NCI-H128 (cell line): ENCODE results near the gene MYL11.
"Not testable (repeated sequence)": the region's sequence is repeated elsewhere in the genome, so short reads cannot be mapped to it uniquely, and the experiment has no call there.

Source experiments
- DNase-seq: peaks from one replicate; lab custom pipeline; 2025; ENCODE audit not compliant: unreplicated experiment; lab: John Stamatoyannopoulos, UW

Gene MYL11

DNA sequence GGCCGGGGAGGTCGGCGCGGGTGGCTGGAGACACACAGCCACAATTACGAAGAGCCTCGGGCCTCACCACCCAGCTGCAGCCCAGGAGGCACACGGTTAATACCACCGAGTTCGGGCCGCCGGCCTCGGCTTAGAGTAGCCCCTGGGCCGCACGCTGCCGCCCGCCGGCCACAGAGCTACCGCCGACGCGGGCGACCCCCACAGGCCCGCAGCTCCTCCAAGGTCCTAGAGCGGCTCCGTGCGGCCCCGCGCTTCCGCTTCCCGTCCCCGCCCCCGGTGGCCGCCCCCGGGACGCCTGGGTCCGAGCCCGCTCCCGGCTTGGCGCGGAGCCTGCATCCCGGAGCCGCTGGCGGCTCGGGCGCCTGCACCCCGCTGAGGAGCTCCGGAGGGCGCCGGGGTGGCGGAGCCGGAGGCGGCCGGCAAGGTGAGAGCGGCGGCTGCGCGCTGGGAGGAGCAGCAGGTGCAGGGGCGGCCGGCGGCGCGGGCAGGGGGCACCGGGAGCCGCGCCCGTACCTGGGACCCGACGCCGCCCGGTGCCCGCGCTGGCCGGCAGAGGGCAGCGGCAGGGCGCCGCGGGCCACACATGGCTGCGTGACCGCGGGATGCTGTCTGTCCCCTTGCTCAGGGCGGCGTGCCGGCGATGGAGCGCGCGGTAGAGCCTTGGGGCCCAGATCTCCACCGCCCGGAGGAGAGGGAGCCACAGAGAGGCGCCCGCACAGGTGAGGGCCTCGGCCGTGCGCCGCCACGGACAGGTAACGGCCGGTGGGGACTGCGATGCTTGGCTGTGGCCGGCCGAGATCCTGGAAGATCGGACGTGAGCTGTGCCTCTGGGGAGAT is 20.8 kb downstream of the MYL11 start, which contains the start of gene ZNF48:
Gene ZNF48 (plus strand): TSS at position 266 of the 837 bp plus-strand sequence. CDS start 375 bp downstream, at position 641.
- DNase-seq, result peak; percentile 55

GRCh38 chr16:30395992-30396585 is 21.5 kb downstream of the MYL11 start:
- DNase-seq, result no peak

DNA sequence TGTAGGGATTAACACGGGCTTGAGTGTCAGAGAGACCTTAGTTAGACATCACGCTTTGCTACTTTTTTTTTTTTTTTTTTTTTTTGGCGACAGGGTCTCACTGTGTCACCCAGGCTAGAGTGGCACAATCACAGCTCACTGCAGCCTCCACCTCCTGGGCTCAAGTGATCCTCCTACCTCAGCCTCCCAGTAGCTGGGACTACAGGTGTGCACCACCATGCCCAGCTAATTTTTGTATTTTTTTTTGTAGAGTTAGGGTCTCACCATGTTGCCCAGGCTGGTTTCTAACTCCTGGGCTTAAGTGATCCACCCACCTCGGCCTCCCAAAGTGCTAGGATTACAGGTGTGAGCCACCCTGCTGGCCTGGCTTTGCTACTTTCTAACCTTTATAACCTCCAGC is 22.0 kb downstream of the MYL11 start:
- not testable (repeated sequence) for DNase-seq

GRCh38 chr16:30397056-30397455 is 22.5 kb downstream of the MYL11 start:
- DNase-seq, result no peak

- no peak for DNase-seq
These were observed 23.4 kb downstream of the MYL11 start for GRCh38 chr16:30397776-30398660.

DNA sequence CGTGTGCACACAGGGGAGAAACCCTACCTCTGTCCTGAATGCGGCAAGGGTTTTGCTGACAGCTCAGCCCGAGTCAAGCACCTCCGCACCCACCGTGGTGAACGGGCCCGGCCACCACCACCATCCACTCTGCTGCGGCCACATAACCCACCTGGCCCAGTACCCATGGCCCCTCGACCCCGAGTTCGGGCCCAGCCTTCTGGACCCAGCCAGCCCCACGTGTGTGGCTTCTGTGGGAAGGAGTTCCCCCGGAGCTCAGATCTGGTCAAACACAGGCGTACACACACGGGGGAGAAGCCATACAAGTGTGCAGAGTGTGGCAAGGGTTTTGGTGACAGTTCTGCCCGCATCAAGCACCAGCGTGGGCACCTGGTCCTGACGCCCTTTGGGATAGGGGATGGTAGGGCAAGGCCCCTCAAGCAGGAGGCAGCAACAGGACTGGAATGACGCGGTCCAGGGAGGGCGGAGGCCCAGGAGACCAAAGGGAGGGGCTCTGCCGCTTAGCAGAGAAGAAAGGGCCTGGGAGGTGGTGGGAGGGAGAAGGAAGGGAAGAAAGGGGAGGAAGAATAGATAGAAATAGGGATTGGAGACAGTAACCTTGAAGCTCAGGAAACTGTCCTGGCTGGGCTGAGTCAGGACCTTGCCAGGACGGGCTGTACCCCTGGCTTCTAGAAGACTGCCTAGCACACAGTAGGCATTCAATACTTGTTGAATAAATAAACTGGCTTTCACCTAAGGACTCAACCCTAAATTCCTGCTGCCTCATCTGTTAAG is 24.2 kb downstream of the MYL11 start:
- no peak for DNase-seq

DNA sequence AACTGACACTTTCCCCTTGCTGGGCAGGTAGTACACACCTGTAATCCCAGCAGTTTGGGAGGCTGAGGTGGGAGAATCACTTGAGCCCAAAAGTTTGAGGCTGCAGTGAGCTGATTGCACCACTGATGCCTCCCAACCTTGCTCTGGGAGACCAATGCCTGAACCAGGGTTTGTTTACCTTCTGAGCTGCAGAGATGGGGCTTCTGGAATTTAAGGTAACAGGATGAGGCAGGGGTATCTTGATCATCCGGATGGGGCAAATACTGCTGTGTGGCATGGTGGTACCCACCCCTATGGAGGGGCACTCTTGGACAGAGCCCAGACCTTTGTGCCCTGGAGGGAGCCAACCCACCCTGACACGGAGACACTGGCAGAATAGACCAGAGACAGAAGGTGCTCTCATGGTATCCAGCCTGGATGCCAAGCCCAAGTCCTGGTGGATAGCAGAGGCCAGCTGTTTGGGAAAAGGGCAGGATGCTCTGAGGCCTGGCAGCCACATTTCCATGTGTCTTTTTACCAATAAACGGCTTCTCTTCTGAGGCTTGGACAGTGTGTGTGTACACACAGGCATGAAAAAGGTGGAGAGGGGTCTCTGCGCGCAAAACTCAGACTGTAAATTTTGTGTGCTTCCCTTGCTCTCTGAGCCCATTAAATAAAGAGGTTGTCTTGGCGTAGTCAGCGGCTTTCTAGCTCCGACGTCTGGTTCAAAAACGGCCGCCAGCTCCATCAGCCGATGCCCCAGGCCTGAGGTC is 25.0 kb downstream of the MYL11 start:
- no peak for DNase-seq

DNA sequence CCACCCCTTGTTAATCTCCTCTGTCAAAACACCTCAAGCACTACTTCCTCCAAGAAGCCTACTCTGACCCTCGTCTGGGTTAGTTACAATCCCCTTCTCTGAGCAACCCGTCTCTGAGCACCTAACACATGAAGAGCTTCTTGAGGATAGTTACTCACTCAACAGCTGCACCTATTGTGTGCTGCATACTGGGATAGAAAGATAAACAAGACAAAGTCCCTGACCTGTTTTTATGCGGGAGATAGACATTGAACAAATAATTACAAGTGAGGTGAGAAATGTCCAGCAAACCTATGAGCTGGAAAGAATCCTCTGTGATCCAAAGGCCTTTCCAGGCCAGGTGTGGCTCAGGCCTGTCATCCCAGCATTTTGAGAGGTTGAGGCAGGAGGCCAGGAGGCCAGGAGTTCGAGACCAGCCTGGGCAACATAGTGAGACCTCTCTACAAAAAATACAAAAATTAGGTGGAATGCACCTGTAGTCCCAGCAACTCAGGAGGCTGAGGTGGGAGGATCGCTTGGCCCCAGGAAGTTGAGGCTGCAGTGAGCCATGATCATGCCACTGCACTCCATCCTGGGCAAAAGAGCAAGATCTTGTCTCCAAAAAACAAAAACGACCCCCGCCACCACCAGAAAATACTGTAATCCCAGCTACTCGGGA is 27.3 kb downstream of the MYL11 start:
- DNase-seq, result no peak

GRCh38 chr16:30406795-30407101 is 32.1 kb downstream of the MYL11 start:
- no peak for DNase-seq

GRCh38 chr16:30407102-30407803 is 32.7 kb downstream of the MYL11 start, which contains the start of gene ZNF771:
Gene ZNF771 (plus strand): TSS chr16:30407606. CDS start chr16:30408054, 448 bp downstream.
- DNase-seq, result peak; percentile 36

GRCh38 chr16:30407804-30408534 is 33.4 kb downstream of the MYL11 start:
- DNase-seq, result no peak

GRCh38 chr16:30409125-30410060 is 34.8 kb downstream of the MYL11 start:
- DNase-seq, result peak; percentile 80

GRCh38 chr16:30413112-30413806 is 38.7 kb downstream of the MYL11 start:
- no peak for DNase-seq

- DNase-seq, result no peak
These were observed 39.6 kb downstream of the MYL11 start for GRCh38 chr16:30414159-30414558.

GRCh38 chr16:30416047-30416603 is 41.5 kb downstream of the MYL11 start:
- DNase-seq, result no peak
